Neuron (in vitro differentiated cells): ENCODE measurements around the gene EIF2AK2.

ENCODE experiments used
- H2AFZ ChIP-seq: one replicate; pipeline ENCODE4 v1.6.1; 2013; ENCODE audit warnings: low read depth, mild to moderate bottlenecking, inconsistent platforms, low read length, moderate library complexity
- H3K27me3 ChIP-seq: one replicate; pipeline ENCODE4 v1.6.1; 2013; ENCODE audit warnings: low read length; ENCODE audit not compliant: insufficient read depth
- H3K36me3 ChIP-seq: one replicate; pipeline ENCODE4 v1.6.1; 2013; ENCODE audit warnings: low read length; ENCODE audit not compliant: insufficient read depth
- H3K4me1 ChIP-seq: one replicate; pipeline ENCODE4 v1.6.1; 2013; ENCODE audit warnings: low read length; ENCODE audit not compliant: insufficient read depth
- H3K4me3 ChIP-seq: 2 replicates; pipeline ENCODE4 v1.5.1; 2013; ENCODE audit warnings: mild to moderate bottlenecking, low read length, moderate library complexity
- H3K9me3 ChIP-seq: one replicate; pipeline ENCODE4 v1.6.1; 2013; ENCODE audit warnings: low read length

The EIF2AK2 gene

DNA sequence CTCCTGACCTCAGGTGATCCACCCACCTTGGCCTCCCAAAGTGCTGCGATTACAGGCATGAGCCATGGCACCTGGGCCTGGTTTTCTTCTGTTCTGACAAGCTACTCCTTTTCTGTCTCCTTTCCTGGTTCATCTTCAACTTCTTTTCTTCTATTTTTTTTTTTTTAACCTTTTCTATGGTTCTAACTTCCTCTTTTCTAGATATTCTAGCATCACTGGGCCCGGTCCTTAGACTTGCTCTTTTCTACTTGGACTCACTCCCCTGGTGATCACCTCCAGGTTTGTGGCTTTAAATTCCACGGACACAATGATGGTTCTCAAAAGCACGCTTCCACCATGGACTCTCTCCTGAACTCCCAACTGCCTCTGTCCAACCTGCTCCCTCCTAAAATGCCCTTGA lies 2.0 kb downstream of the EIF2AK2 start:
- Histone ChIP-seq H3K27me3 (no peaks in the 10 kb centered on the region), H3K36me3 (peaks cover 3% of the 10 kb centered on the region), H2AFZ (no peak overlapping the region), H3K9me3 (peaks cover 6% of the 10 kb centered on the region), H3K4me3 (no peak overlapping the region), H3K4me1 (peaks cover 5% of the 10 kb centered on the region)

DNA sequence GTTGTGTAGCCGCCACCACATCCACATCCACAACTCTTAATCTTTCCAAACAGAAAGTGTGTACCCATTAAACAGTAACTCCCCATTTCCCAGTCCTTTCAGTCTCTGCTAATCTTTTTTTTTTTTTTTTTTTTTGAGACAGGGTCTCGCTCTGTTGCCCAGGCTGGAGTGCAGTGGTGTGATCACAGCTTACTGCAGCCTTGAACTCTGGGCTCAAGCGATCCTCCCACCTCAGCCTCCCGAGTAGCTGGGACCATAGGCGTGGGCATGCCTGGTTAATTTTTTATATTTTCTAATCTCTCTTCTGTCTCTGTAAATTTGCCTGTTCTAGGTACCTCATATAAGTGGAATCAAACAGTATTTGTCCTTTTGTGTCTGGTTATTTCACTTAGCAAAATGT lies 3.6 kb downstream of the EIF2AK2 start:
- peaks cover 3% of the 10 kb centered on the region for H3K36me3 ChIP-seq
- H3K27me3 ChIP-seq = no peaks in the 10 kb centered on the region
- peaks cover 5% of the 10 kb centered on the region for H3K4me1 ChIP-seq
- peaks cover 6% of the 10 kb centered on the region for H3K9me3 ChIP-seq
- no peak overlapping the region for H2AFZ ChIP-seq
- no peak overlapping the region for H3K4me3 ChIP-seq

DNA sequence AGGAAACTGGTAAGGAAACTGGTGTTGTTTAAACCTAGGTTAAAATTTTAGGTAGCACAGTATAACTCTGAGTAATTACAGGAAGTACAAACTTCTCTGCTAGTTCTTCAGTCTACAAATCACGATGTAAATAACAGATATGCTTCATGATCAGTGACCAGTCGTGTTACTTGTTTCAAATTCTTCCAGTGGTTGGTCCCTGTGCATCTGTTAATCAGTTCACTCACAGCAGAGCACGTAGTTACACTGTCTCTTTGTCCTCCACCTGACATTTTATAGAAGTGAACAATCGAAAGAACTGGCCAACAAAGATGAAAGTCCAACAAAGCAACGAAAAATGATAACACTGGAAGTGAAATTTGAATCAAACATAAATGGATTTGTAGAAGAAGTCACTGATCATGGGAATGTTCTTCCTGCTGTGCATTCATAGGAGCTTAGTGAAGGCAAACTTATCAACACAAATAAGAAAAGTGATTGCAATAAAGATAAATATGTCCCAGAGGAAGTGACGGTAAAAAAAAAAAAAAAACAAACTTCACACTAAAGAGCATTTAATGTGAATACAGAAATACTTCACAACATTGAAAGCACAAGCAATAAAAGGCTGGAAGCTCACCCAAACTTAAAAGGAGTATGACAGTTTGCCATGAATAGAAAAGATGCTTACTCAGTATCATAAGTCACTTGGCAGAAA lies 7.0 kb downstream of the EIF2AK2 start:
- Histone ChIP-seq H3K36me3 (peaks cover 24% of the 10 kb centered on the region), H3K27me3 (no peaks in the 10 kb centered on the region), H2AFZ (no peak overlapping the region), H3K4me1 (no peaks in the 10 kb centered on the region), H3K9me3 (peaks cover 6% of the 10 kb centered on the region), H3K4me3 (no peak overlapping the region)

DNA sequence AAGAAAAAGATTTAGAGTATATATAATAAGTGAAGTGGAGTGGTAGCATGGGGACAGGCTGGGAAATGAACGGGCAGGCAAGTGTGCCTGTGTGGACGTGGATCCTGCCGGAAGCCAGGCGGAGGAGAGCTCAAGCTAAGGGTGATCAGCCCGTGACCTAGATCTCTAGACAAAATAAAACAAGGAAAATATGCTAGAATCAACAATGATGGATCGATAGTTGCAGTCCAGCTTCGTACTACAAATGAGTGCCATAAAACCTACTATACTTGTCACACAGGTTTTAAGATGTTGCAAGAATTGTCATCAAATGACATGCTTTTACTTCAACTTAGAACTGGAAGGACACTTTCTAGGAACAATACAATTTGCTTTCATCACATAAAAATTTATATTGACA lies 8.5 kb downstream of the EIF2AK2 start:
- H3K4me1 ChIP-seq = no peaks in the 10 kb centered on the region
- H3K4me3 ChIP-seq = no peak overlapping the region
- H3K27me3 ChIP-seq = no peaks in the 10 kb centered on the region
- peaks cover 22% of the 10 kb centered on the region for H3K36me3 ChIP-seq
- H2AFZ ChIP-seq = no peak overlapping the region
- H3K9me3 ChIP-seq = peaks cover 4% of the 10 kb centered on the region

DNA sequence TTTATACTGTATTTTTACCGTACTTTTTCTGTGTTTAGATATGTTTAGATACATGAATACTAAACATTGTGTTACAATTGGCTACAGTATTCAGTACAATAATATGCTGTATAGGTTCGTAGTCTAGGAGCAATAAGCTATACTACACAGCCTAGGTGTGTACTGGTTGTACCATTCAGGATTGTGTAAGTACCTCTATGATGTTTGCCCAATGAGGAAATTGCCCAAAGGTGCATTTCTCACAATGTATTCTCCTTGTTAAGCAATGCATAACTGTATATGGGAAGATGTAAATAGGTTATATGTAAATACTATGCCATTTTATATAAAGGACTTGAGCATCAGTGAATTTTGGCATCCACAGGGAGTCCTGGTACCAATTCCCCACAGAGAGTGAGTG lies 10.7 kb downstream of the EIF2AK2 start:
- H2AFZ ChIP-seq = no peak overlapping the region
- H3K36me3 ChIP-seq = peaks cover 28% of the 10 kb centered on the region
- no peaks in the 10 kb centered on the region for H3K9me3 ChIP-seq
- no peaks in the 10 kb centered on the region for H3K27me3 ChIP-seq
- no peaks in the 10 kb centered on the region for H3K4me1 ChIP-seq
- no peak overlapping the region for H3K4me3 ChIP-seq

DNA sequence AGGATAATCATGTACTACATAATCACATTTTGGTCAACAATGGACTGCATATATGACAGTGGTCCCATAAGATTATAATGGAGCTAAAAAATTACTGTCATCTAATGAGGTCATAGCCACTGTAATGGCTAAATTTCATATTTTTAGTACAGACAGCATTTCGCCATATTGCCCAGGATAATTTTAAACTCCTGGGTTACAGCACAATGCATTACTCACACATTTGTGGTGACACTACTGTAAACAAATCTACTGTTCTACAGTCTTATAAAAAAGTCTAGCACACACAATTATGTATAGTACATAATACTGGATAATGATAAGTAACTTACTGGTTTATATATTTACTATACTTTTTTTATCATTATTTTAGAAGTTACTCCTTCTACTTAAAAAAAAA lies 12.8 kb downstream of the EIF2AK2 start:
- H3K4me1 ChIP-seq = no peaks in the 10 kb centered on the region
- H3K27me3 ChIP-seq = no peaks in the 10 kb centered on the region
- no peaks in the 10 kb centered on the region for H3K9me3 ChIP-seq
- no peak overlapping the region for H3K4me3 ChIP-seq
- H2AFZ ChIP-seq = no peak overlapping the region
- peaks cover 44% of the 10 kb centered on the region for H3K36me3 ChIP-seq

DNA sequence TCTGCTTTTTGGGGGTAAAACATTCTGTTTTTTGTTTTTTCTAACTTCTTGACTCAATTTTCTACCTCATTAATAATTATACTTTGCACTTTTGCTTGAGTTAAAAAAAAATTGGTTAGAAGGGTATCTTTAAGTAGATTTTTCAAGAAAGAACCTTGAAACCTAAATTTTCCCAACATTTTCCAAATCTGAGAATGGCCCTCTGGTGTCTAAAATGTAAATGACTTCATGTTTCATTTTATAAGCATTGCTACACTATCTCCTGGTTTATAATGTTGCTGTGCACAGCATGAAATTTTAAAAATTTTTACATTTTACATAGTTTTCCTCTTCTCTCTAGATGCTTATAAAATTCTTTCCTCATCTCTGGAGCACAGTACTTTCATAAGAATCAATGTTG lies 14.2 kb downstream of the EIF2AK2 start:
- Histone ChIP-seq H3K4me3 (no peak overlapping the region), H3K9me3 (no peaks in the 10 kb centered on the region), H3K36me3 (peaks cover 49% of the 10 kb centered on the region), H2AFZ (no peak overlapping the region), H3K4me1 (no peaks in the 10 kb centered on the region), H3K27me3 (no peaks in the 10 kb centered on the region)

DNA sequence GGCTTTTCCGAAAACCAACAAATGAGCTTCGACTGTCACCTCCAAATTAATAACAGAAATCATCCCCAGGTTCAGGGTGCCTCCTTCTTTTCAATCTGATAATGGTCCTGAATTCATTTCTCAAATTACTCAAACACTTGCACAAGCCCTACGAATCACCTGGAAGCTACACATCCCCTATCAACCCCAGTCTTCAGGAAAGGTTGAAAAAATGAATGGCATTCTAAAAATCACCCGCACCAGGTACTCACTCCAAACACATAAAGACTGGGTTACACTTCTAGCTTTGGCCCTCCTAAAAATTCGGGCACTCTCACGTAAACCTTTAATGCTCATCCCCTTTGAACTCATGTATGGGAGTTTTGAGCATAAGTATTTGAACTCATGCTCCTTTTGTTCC lies 23.9 kb downstream of the EIF2AK2 start:
- H3K36me3 ChIP-seq = peaks cover 50% of the 10 kb centered on the region
- no peak overlapping the region for H3K4me3 ChIP-seq
- H3K4me1 ChIP-seq = no peaks in the 10 kb centered on the region
- H3K9me3 ChIP-seq = no peaks in the 10 kb centered on the region
- no peaks in the 10 kb centered on the region for H3K27me3 ChIP-seq
- H2AFZ ChIP-seq = no peak overlapping the region

DNA sequence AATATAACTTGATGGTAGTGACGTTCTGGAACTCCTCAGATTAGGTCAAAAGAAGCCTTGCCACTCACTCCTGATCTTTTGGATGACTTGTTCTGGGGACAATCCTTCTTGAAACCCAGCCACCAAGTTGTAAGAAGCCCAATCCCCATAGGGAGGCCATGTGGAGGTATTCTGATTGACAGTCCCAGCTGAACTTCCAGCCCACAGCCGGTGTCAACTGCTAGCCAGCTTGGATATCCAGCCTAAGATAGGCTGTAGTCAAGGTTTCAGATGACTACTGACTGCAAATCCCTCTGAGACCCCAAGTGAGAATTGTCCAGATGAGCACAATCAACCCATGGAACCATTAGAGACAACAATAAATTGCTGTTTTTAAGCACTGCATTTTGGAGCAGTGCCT lies 31.4 kb downstream of the EIF2AK2 start:
- Histone ChIP-seq H3K9me3 (peaks cover 5% of the 10 kb centered on the region), H3K36me3 (peaks cover 24% of the 10 kb centered on the region), H3K4me1 (no peaks in the 10 kb centered on the region), H3K27me3 (no peaks in the 10 kb centered on the region), H2AFZ (no peak overlapping the region), H3K4me3 (no peak overlapping the region)

DNA sequence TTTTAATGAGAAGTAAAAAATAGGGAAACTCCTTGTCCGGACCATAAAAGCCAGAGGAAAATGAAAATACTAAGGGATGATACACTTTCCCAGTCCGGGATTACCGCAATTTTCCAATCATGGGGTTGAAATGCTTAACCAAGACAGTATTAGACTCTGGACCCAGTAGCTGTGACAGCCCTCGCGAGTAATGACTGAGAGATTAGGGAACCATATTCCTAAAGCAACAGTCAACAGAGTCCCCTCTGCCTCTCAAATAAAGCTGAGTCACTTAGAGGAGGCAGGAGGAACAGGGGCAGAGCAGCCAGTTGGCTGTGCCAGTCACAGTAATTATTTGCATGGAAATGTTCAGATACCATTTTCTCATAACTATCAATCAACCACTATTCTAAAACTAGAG lies 37.6 kb downstream of the EIF2AK2 start:
- peaks cover 5% of the 10 kb centered on the region for H3K9me3 ChIP-seq
- H3K4me1 ChIP-seq = no peaks in the 10 kb centered on the region
- peaks cover 17% of the 10 kb centered on the region for H3K36me3 ChIP-seq
- no peak overlapping the region for H2AFZ ChIP-seq
- no peak overlapping the region for H3K4me3 ChIP-seq
- H3K27me3 ChIP-seq = no peaks in the 10 kb centered on the region

DNA sequence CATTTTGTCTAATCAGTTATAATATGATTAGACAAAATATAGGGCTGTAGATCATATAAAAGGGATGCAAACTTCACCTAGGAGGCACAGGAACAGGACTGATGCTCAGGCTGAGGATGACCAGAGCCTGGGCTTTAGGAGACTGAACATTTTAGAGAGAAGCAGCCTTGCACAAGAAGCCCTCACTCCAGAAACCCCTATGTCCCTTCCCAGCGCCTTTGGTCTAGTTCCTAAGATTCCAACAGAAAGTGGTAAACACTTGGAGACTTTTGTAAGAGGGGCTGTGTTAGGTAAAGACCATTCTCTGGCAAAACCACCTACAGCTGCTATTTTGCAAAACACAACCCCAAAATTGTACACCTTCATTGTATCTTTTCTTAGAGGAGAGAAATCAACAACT lies 39.2 kb downstream of the EIF2AK2 start:
- Histone ChIP-seq H3K27me3 (no peaks in the 10 kb centered on the region), H3K4me3 (no peak overlapping the region), H3K36me3 (peaks cover 17% of the 10 kb centered on the region), H2AFZ (no peak overlapping the region), H3K9me3 (peaks cover 2% of the 10 kb centered on the region), H3K4me1 (no peaks in the 10 kb centered on the region)

DNA sequence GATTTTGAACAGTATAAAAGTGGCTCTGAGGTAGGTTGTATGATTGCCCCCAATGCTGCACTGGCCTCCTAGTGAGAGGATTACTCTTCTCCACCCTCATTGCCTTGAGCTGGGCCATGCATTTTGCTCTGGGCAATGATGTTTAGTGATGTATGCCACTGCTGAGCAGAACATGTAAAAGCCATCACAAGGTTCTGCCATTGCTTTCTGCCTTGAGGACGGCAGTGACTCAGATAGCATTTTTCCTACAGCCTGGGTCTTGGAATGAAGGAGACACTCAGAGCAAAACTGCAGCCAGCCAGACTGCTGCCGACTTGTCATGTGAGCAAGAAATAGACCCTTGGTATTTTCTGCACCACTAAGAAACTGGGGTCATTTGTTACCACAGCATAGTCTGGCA lies 44.8 kb downstream of the EIF2AK2 start:
- Histone ChIP-seq H3K36me3 (peaks cover 34% of the 10 kb centered on the region), H3K4me1 (no peaks in the 10 kb centered on the region), H3K27me3 (no peaks in the 10 kb centered on the region), H2AFZ (no peak overlapping the region), H3K4me3 (no peak overlapping the region), H3K9me3 (no peaks in the 10 kb centered on the region)

DNA sequence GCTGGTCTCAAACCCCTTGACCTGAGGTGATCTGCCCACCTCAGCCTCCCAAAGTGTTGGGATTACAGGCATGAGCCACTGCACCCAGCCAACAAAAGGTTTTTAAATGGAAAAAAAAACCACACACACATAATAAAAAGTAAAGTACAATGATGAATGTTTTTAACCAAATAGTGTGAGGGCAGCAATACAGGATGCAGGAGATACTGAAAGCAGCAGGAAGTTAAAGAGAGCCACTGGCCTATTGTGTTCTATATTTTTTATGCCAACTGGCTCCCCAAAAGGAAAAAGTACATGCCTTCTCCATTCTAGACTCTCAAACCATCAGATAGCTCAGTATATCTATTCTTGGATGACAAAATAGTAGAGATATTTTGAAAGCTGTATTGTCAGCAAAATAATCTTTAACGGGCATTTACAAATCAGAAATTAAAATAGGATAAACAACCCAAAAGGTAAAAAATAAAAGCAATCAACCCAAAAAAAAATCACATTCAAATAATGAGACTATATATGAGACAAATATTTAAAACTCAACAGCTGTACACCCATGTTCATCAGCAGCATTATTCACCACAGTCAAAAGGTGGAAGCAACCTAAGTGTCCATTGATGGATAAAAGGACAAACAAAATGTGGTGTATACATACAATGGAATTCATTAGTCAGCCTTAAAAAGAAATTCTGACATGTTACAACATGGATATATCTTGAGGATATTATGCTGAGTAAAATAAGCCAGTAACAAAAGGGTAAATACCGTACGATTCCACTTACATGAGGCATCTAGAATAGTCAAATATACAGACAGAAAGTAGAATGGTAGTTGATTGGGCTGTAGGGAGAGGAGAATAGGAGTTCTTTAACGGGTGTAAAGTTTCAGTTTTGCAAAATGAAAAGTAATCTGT lies 46.2 kb downstream of the EIF2AK2 start:
- Histone ChIP-seq H3K4me1 (no peaks in the 10 kb centered on the region), H2AFZ (no peak overlapping the region), H3K4me3 (no peak overlapping the region), H3K27me3 (no peaks in the 10 kb centered on the region), H3K36me3 (peaks cover 32% of the 10 kb centered on the region), H3K9me3 (no peaks in the 10 kb centered on the region)
